Smooth muscle cell (in vitro differentiated cells): ENCODE measurements around the gene ATG7. TPM values are rescaled to one million over a fixed set of nuclear protein-coding genes. Genes with fewer than 3 reads are reported as not detected.

Experiments
- DNase-seq: peaks from one replicate; lab custom pipeline; 2025; ENCODE audit not compliant: unreplicated experiment; lab: John Stamatoyannopoulos, UW
- H2AFZ ChIP-seq: fragments of 200-600 bp; sonication (generic); 2 replicates; pipeline ENCODE4 v1.6.0; 2016; ENCODE audit warnings: antibody characterized with exemption, low read depth, mild to moderate bottlenecking
- H3F3A ChIP-seq: fragments of 200-600 bp; sonication (generic); 2 replicates; pipeline ENCODE4 v1.6.0; 2017; ENCODE audit warnings: antibody characterized with exemption, low read depth
- H3K27ac ChIP-seq: fragments of 200-600 bp; sonication (generic); 2 replicates; pipeline ENCODE4 v1.5.1; 2016; ENCODE audit warnings: low read depth, mild to moderate bottlenecking
- H3K27me3 ChIP-seq: fragments of 200-600 bp; sonication (generic); 2 replicates; pipeline ENCODE4 v1.6.1; 2016; ENCODE audit warnings: low read depth, mild to moderate bottlenecking
- H3K36me3 ChIP-seq: fragments of 200-600 bp; sonication (generic); 2 replicates; pipeline ENCODE4 v1.5.1; 2016; ENCODE audit warnings: low read depth
- H3K4me1 ChIP-seq: fragments of 200-600 bp; sonication (generic); 2 replicates; pipeline ENCODE4 v1.5.1; 2016; ENCODE audit warnings: low read depth
- H3K4me2 ChIP-seq: fragments of 200-600 bp; sonication (generic); 2 replicates; pipeline ENCODE4 v1.6.0; 2016; ENCODE audit warnings: mild to moderate bottlenecking
- H3K4me3 ChIP-seq: fragments of 200-600 bp; sonication (generic); 2 replicates; pipeline ENCODE4 v1.5.1; 2016; ENCODE audit warnings: mild to moderate bottlenecking
- H3K79me2 ChIP-seq: fragments of 200-600 bp; sonication (generic); 2 replicates; pipeline ENCODE4 v1.6.0; 2016; ENCODE audit warnings: low read depth, mild to moderate bottlenecking
- H3K9ac ChIP-seq: fragments of 200-600 bp; sonication (generic); 2 replicates; pipeline ENCODE4 v1.6.0; 2016; ENCODE audit warnings: low read depth
- H3K9me3 ChIP-seq: fragments of 200-600 bp; sonication (generic); replicated peaks from 2 replicates; pipeline ENCODE4 v1.5.1; 2016; ENCODE audit warnings: low read depth
- H4K20me1 ChIP-seq: fragments of 200-600 bp; sonication (generic); 2 replicates; pipeline ENCODE4 v1.6.0; 2016; ENCODE audit warnings: low read depth
- CTCF ChIP-seq: fragments of 200-600 bp; sonication (generic); IDR thresholded peaks from 2 replicates; pipeline ENCODE4 v1.5.1; 2017; ENCODE audit warnings: borderline replicate concordance, mild to moderate bottlenecking, antibody characterized with exemption; ENCODE audit not compliant: insufficient read depth, poor library complexity, severe bottlenecking
- WGBS: methylation state at CpG from one replicate; pipeline ENCODE4 v1.1.7; 2016; ENCODE audit warnings: low lambda C conversion rate; 5-methylcytosine and 5-hydroxymethylcytosine counted together
- polyA plus RNA-seq: library from polyadenylated mRNA; unstranded; fragments of >200 nt; fragmentation: Nextera tagmentation; extraction: Ambion mirVana; gene quantifications from 2 replicates; pipeline ENCODE4 v1.2.1, GENCODE V29; 2016
- total RNA-seq: library from RNA; depleted of rRNA; stranded (reverse); fragments of >200 nt; gene quantifications from 2 replicates; pipeline ENCODE4 v1.2.3, GENCODE V29; 2014

The ATG7 gene
- total and polyA plus RNA-seq, 2 experiments from 2014 or later, result 19.4 to 40.3 TPM

DNA sequence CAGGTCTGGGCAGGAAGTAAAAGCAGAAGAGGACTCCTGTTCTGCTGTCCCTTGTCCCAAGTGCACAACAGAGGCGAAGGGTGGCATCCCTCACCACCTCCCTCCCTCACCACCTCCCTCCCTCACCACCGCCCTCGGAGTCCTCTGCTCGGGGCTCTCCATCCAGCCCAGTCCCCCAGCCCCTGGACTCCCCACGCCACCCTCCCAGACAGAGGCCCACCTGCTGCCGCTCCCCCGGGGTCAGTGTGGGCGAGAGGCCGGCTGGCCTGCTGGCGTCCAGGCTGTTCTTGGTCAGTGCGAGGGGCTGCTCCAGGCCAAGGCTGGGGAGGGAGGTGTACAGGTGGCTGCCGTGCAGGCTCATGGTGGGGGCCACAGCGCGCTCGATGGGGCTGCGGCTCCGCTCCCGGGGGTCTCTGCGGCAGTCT lies 292.4 kb downstream of the ATG7 start:
- H3K36me3 ChIP-seq, result no peaks in the 10 kb centered on the region
- H4K20me1 ChIP-seq, result peaks cover 62% of the 10 kb centered on the region
- no peaks in the 10 kb centered on the region for H3K9me3 ChIP-seq
- H2AFZ ChIP-seq, result no peak overlapping the region
- H3K4me3 ChIP-seq, result no peak overlapping the region
- 98% methylated on average over 17 of the region's 19 CpGs for WGBS
- DNase-seq, result no peak
- peaks cover 4% of the 10 kb centered on the region for H3K4me1 ChIP-seq
- H3K4me2 ChIP-seq, result no peak overlapping the region
- peaks cover 74% of the 10 kb centered on the region for H3K79me2 ChIP-seq
- no peak for TF ChIP-seq CTCF
- H3K9ac ChIP-seq, result no peak overlapping the region
- H3K27ac ChIP-seq, result peak overlapping the region; percentile 98
- H3F3A ChIP-seq, result peaks cover 40% of the 10 kb centered on the region
- no peaks in the 10 kb centered on the region for H3K27me3 ChIP-seq

DNA sequence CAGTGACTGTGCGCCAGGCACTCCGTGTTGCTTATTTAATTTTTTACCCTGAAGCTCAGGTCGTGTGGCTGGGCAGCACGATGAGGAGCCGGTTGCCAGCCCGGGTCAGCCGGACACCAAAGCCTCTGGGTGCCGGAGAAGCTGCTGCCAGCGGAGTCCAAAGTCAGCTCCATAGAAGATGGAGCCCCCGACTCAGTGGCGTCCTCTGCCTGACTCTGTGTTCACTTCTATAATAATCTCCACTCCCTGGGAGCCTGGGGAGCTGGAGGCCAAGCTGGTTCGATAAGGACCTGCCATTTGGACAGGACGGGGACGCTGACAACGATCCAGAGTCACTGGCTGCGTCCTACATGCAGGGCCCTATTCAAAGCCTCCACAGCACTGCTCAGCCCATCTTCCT lies 292.9 kb downstream of the ATG7 start:
- Histone ChIP-seq H4K20me1 (peaks cover 62% of the 10 kb centered on the region), H3K4me2 (no peak overlapping the region), H3K4me1 (peaks cover 4% of the 10 kb centered on the region), H3K9ac (no peak overlapping the region), H2AFZ (no peak overlapping the region), H3K36me3 (no peaks in the 10 kb centered on the region), H3K9me3 (no peaks in the 10 kb centered on the region), H3K79me2 (peaks cover 74% of the 10 kb centered on the region), H3F3A (peaks cover 41% of the 10 kb centered on the region), H3K4me3 (no peak overlapping the region), H3K27me3 (no peaks in the 10 kb centered on the region), H3K27ac (peak overlapping the region; percentile 98)
- 97% methylated on average over 16 of the region's 16 CpGs for WGBS
- no peak for DNase-seq
- no peak for TF ChIP-seq CTCF

- H3K79me2 ChIP-seq, result peaks cover 74% of the 10 kb centered on the region
- no peaks in the 10 kb centered on the region for H3K27me3 ChIP-seq
- H3K27ac ChIP-seq, result peak overlapping the region; percentile 98
- H3K4me1 ChIP-seq, result peaks cover 5% of the 10 kb centered on the region
- H3F3A ChIP-seq, result peaks cover 41% of the 10 kb centered on the region
- H2AFZ ChIP-seq, result no peak overlapping the region
- 95% methylated on average over 12 of the region's 12 CpGs for WGBS
- TF ChIP-seq CTCF, result no peak
- no peak overlapping the region for H3K4me3 ChIP-seq
- H3K9me3 ChIP-seq, result no peaks in the 10 kb centered on the region
- DNase-seq, result no peak
- H3K4me2 ChIP-seq, result no peak overlapping the region
- no peak overlapping the region for H3K9ac ChIP-seq
- peaks cover 61% of the 10 kb centered on the region for H4K20me1 ChIP-seq
- H3K36me3 ChIP-seq, result no peaks in the 10 kb centered on the region
These were observed 293.3 kb downstream of the ATG7 start for GRCh38 chr3:11565492-11565891.

- peaks cover 78% of the 10 kb centered on the region for H3K79me2 ChIP-seq
- H3K27me3 ChIP-seq, result no peaks in the 10 kb centered on the region
- no peak for DNase-seq
- H3K4me3 ChIP-seq, result no peak overlapping the region
- no peaks in the 10 kb centered on the region for H3K36me3 ChIP-seq
- H3K9ac ChIP-seq, result no peak overlapping the region
- no peaks in the 10 kb centered on the region for H3K9me3 ChIP-seq
- peaks cover 44% of the 10 kb centered on the region for H3F3A ChIP-seq
- H2AFZ ChIP-seq, result no peak overlapping the region
- H3K27ac ChIP-seq, result peak overlapping the region; percentile 98
- 98% methylated on average over 9 of the region's 9 CpGs for WGBS
- H3K4me1 ChIP-seq, result peaks cover 8% of the 10 kb centered on the region
- no peak for TF ChIP-seq CTCF
- H4K20me1 ChIP-seq, result peaks cover 61% of the 10 kb centered on the region
- H3K4me2 ChIP-seq, result no peak overlapping the region
These were observed 293.7 kb downstream of the ATG7 start for GRCh38 chr3:11565932-11566331.
